Calu3 (cell line): ENCODE data around the gene KRTAP29-1. TPM values are rescaled to one million over a fixed set of nuclear protein-coding genes. Genes with fewer than 3 reads are reported as not detected.

Source experiments
- BruUV-seq: library from RNA; stranded (reverse); fragments of 400-500 nt; replicated peaks from 2 replicates; lab custom pipeline; 2021; lab: Mats Ljungman, UMichigan
- CTCF ChIA-PET: fragments of 300-600 bp; sonication (Branson Sonifier 250); formaldehyde crosslinking; loops from one replicate; lab custom pipeline; 2022; ENCODE audit warnings: antibody characterized with exemption; lab: Charles Lee
- DNase-seq: peaks from one replicate; pipeline ENCODE4 v3.0.0; 2022
- H3K27ac Mint-ChIP-seq: one replicate; pipeline ENCODE4 v1.8.0; 2022; ENCODE audit warnings: mixed read lengths; ENCODE audit not compliant: unreplicated experiment
- H3K27me3 Mint-ChIP-seq: one replicate; pipeline ENCODE4 v1.8.0; 2022; ENCODE audit warnings: mixed read lengths; ENCODE audit not compliant: unreplicated experiment
- H3K36me3 Mint-ChIP-seq: one replicate; pipeline ENCODE4 v1.8.0; 2022; ENCODE audit warnings: mild to moderate bottlenecking, moderate library complexity, mixed read lengths; ENCODE audit not compliant: insufficient read depth, unreplicated experiment
- H3K4me1 Mint-ChIP-seq: one replicate; pipeline ENCODE4 v1.8.0; 2022; ENCODE audit warnings: mild to moderate bottlenecking, low read depth, mixed read lengths; ENCODE audit not compliant: unreplicated experiment
- H3K4me3 Mint-ChIP-seq: one replicate; pipeline ENCODE4 v1.8.0; 2022; ENCODE audit warnings: mild to moderate bottlenecking, low read depth, moderate library complexity, mixed read lengths; ENCODE audit not compliant: unreplicated experiment
- H3K9me3 Mint-ChIP-seq: one replicate; pipeline ENCODE4 v1.8.0; 2022; ENCODE audit warnings: low read depth, mixed read lengths; ENCODE audit not compliant: unreplicated experiment
- CTCF ChIP-seq: fragments of 200-600 bp; IDR thresholded peaks from one replicate; pipeline ENCODE4 v1.8.0; 2022; ENCODE audit warnings: antibody characterized with exemption; ENCODE audit not compliant: unreplicated experiment
- intact Hi-C: fragments of 100-400 bp; cut with micrococcal nuclease; formaldehyde crosslinking; loops from one replicate; pipeline ENCODE4 v1.10.0; 2022; ENCODE audit not compliant: unreplicated experiment
- total RNA-seq: library from RNA; stranded (reverse); gene quantifications from 2 replicates; pipeline ENCODE4 v1.2.3, GENCODE V29; 2022

Gene KRTAP29-1
- total RNA-seq, 1 experiment from 2014 or later: not detected

DNA sequence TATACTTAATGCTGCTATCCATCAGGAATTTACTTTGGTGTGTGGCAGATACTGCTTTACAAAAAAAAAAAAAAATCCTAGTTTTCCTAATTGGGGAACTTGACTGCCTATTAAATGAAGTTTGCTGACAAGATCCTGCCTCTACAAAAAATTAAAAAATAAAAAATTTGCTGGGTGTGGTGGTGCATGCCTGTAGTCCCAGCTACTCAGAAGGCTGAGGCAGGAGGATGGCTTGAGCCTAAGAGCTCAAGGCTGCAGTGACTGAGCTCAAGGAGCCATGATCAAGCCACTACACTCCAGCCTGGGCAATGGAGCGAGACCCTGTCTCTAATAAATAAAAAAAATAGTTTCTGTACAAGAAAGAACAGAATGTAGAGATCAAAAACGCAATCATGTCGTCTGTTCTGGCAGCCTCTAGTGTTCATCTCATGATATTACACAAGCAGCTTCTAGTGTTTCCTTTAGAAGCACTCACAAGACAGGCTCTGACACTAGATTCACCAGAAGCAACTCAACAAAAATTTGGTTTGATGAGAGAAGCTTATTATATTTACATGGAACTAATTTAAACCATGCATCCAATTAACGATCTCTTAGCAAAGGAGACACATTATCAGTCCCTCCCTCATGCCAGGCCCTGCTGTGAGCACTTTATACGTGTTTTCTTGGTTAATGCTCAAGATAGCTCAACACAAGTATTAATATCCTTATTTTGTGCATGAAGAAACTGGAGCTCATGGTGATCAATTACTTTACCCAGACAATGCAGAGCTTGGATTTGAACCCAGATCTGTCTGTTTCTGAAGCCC, 19.6 kb upstream of the KRTAP29-1 start:
- Mint-ChIP-seq H3K4me3 (no peak overlapping the region), H3K36me3 (no peaks in the 10 kb centered on the region), H3K4me1 (peaks cover 23% of the 10 kb centered on the region), H3K27ac (no peak overlapping the region), H3K27me3 (no peaks in the 10 kb centered on the region), H3K9me3 (peaks cover 3% of the 10 kb centered on the region)
- TF ChIP-seq CTCF: peak; percentile 80
- intact Hi-C loops: loop anchor here (1.0 to 10.0 kb wide), 4 partner anchors 262 to 518 kb away; partner anchors contain the start of gene KRTAP2-3
- no TSS peak for BruUV-seq
- DNase-seq: no peak
- CTCF ChIA-PET: interaction anchor here (0.6 to 3.5 kb wide), 30 partner anchors 10 to 1700 kb away, joined by 3 to 26 read pairs (median 4); partner anchors contain the start of genes KRT23, KRTAP2-3 and VAT1

DNA sequence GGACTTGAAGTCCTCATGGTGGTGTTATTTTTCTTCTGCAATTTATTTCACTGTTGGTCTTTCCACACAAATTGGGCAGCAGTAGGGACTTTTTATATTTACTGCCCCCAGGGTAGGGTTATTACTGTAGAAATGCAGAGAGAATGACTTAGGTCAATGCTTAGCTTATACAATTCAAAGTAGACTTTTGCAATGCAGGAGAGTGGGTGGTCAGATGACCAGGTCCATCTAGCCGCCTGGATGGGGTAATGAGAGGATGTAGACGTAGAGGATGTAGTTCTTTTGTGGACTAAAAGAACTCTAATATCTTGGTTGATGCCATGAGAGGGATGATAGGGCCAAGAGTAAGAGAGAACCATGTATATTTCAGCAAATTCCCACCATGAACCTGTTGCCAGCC, 15.6 kb upstream of the KRTAP29-1 start:
- no peaks in the 10 kb centered on the region for H3K27me3 Mint-ChIP-seq
- H3K4me3 Mint-ChIP-seq: no peak overlapping the region
- H3K27ac Mint-ChIP-seq: no peak overlapping the region
- CTCF ChIA-PET: no interaction called here
- no TSS peak for BruUV-seq
- H3K9me3 Mint-ChIP-seq: peaks cover 3% of the 10 kb centered on the region
- DNase-seq: no peak
- H3K36me3 Mint-ChIP-seq: no peaks in the 10 kb centered on the region
- intact Hi-C loops: no loop called here
- peaks cover 11% of the 10 kb centered on the region for H3K4me1 Mint-ChIP-seq
- TF ChIP-seq CTCF: no peak

DNA sequence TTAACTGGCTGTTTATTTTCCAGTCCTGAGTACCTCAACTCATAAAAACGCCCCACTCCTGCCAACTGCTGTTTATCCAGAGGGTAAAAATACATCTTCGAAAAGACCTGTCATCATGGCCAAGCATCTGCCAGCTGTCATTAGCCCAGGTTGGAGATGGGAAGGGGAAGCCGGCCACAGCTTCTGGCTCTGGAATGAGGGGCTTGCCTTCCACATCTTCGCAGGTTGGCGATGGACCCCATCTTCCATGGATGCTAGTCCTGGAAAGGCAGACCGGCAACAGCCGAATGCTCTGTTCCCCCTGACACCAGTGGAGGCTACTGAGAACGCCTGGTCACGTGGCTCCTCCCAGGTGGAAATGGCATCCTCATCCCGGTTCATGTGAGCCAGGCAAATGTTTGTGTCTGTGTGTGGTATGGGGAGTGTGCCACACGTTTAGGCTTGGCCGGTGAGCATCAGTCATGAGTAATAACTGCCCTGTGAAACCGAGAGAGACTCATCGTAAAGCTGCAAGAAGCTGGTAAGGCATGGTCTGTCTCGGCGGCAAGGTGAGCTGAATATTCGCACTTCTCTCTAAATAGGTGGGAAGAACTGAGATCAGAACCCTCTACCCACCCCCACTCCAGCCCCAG, 13.3 kb upstream of the KRTAP29-1 start:
- intact Hi-C loops: no loop called here
- CTCF ChIA-PET: no interaction called here
- peaks cover 3% of the 10 kb centered on the region for H3K9me3 Mint-ChIP-seq
- no peaks in the 10 kb centered on the region for H3K27me3 Mint-ChIP-seq
- DNase-seq: no peak
- no TSS peak for BruUV-seq
- H3K4me1 Mint-ChIP-seq: no peaks in the 10 kb centered on the region
- H3K36me3 Mint-ChIP-seq: no peaks in the 10 kb centered on the region
- H3K27ac Mint-ChIP-seq: no peak overlapping the region
- TF ChIP-seq CTCF: no peak
- no peak overlapping the region for H3K4me3 Mint-ChIP-seq

DNA sequence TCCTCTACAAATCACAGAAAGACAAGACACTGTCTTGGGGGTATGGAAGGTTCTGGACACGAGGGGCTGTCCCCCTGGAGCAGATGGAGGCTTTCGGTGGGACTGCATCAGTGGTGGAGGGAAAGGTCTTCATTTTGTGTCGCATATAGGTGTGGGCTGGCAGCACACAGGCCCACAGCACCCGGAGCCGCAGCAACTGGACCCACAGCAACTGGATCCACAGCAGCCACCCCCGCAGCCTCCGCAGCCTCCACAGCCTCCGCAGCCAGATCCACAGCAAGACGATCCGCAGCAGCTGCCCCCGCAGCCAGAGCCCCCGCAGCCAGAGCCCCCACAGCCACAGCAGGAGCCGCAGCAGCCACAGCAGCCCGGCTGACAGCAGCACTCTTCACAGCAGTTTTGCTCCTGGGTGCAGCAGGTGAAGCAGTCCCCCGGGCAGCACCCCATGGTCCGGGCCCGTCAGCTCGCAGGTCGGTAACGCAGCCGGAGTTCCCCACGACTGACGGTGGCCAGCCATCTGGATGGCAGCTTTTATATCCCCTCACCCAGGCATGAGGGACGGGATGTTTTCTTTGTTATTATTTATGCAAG, 12.6 kb upstream of the KRTAP29-1 start, which contains the start of gene KRTAP17-1:
TSS of gene KRTAP17-1 (minus strand) at position 507 of the 591 bp plus-strand sequence. CDS start at position 447, 60 bp downstream.
- H3K4me3 Mint-ChIP-seq: no peak within 1 kb of the TSS
- CTCF ChIA-PET: no interaction called here
- no peaks in the 10 kb centered on the region for H3K27me3 Mint-ChIP-seq
- no peaks in the 10 kb centered on the region for H3K4me1 Mint-ChIP-seq
- no TSS peak for BruUV-seq
- intact Hi-C loops: no loop called here
- H3K27ac Mint-ChIP-seq: no peak within 1 kb of the TSS
- no peaks in the 10 kb centered on the region for H3K36me3 Mint-ChIP-seq
- H3K9me3 Mint-ChIP-seq: no peaks in the 10 kb centered on the region
- TF ChIP-seq CTCF: no peak
- DNase-seq: no peak
